BLaER1 (cell line): ENCODE data around the gene RAET1E.
"Not testable (repeated sequence)": the region's sequence is repeated elsewhere in the genome, so short reads cannot be mapped to it uniquely, and the experiment has no call there.

Experiments
- H3K27ac ChIP-seq: shearing (Covaris generic); formaldehyde crosslinking; 2 replicates; pipeline ENCODE4 v1.8.1; 2022
- H3K27me3 ChIP-seq: shearing (Covaris generic); formaldehyde crosslinking; 2 replicates; pipeline ENCODE4 v1.8.1; 2022
- H3K36me3 ChIP-seq: shearing (Covaris generic); formaldehyde crosslinking; 2 replicates; pipeline ENCODE4 v1.8.1; 2022
- H3K4me1 ChIP-seq: shearing (Covaris generic); formaldehyde crosslinking; 2 replicates; pipeline ENCODE4 v1.8.1; 2022
- H3K4me2 ChIP-seq: shearing (Covaris generic); formaldehyde crosslinking; 2 replicates; pipeline ENCODE4 v1.8.1; 2022
- H3K4me3 ChIP-seq: shearing (Covaris generic); formaldehyde crosslinking; 2 replicates; pipeline ENCODE4 v1.8.1; 2022
- H3K9ac ChIP-seq: shearing (Covaris generic); formaldehyde crosslinking; 2 replicates; pipeline ENCODE4 v1.8.1; 2022
- H3K9me3 ChIP-seq: shearing (Covaris generic); formaldehyde crosslinking; 2 replicates; pipeline ENCODE4 v1.8.1; 2022
- H4K20me1 ChIP-seq: shearing (Covaris generic); formaldehyde crosslinking; 2 replicates; pipeline ENCODE4 v1.8.1; 2022
- Cebpa-rat ChIP-seq: shearing (Covaris generic); IDR thresholded peaks from 2 replicates; pipeline ENCODE4 v1.8.1; 2022

Gene RAET1E

GRCh38 chr6:149862922-149863697 is 34.8 kb downstream of the RAET1E start:
- Histone ChIP-seq H3K27ac (peak overlapping the region; percentile 71), H4K20me1 (peaks cover 22% of the 10 kb centered on the region; the same call in 1 of the 2 replicates), H3K4me2 (peak overlapping the region; percentile 92), H3K36me3 (no peaks in the 10 kb centered on the region), H3K27me3 (no peaks in the 10 kb centered on the region), H3K9ac (peak overlapping the region; percentile 74), H3K4me3 (peak overlapping the region; percentile 85), H3K4me1 (peaks cover 28% of the 10 kb centered on the region), H3K9me3 (no peaks in the 10 kb centered on the region)
- TF ChIP-seq Cebpa-rat, result no peak

- H3K27ac ChIP-seq, H3K36me3 ChIP-seq, H3K9me3 ChIP-seq, H3K9ac ChIP-seq, H3K27me3 ChIP-seq: not testable (repeated sequence)
- peaks cover 23% of the 10 kb centered on the region for H4K20me1 ChIP-seq
- peak overlapping the region; percentile 85 for H3K4me3 ChIP-seq
- peaks cover 28% of the 10 kb centered on the region for H3K4me1 ChIP-seq
- peak overlapping the region; percentile 92 for H3K4me2 ChIP-seq
Observed at GRCh38 chr6:149862424-149862738, 35.5 kb downstream of the RAET1E start.

- no peak overlapping the region for H3K9ac ChIP-seq
- H3K36me3 ChIP-seq, result no peaks in the 10 kb centered on the region
- no peaks in the 10 kb centered on the region for H3K9me3 ChIP-seq
- H4K20me1 ChIP-seq, result peaks cover 29% of the 10 kb centered on the region
- H3K4me3 ChIP-seq, result no peak overlapping the region
- H3K27me3 ChIP-seq, result no peaks in the 10 kb centered on the region
- TF ChIP-seq Cebpa-rat, result no peak
- H3K4me1 ChIP-seq, result peaks cover 28% of the 10 kb centered on the region
- H3K4me2 ChIP-seq, result peak overlapping the region; percentile 92
- H3K27ac ChIP-seq, result no peak overlapping the region
Observed at GRCh38 chr6:149861603-149862423, 36.1 kb downstream of the RAET1E start.

GRCh38 chr6:149860834-149861602 is 36.9 kb downstream of the RAET1E start:
- peaks cover 28% of the 10 kb centered on the region for H3K4me1 ChIP-seq
- H3K4me3 ChIP-seq, result no peak overlapping the region
- H3K27me3 ChIP-seq, result no peaks in the 10 kb centered on the region
- peak overlapping the region; percentile 11 for H3K4me2 ChIP-seq
- no peak overlapping the region for H3K27ac ChIP-seq
- no peak for TF ChIP-seq Cebpa-rat
- no peaks in the 10 kb centered on the region for H3K36me3 ChIP-seq
- H4K20me1 ChIP-seq, result peaks cover 35% of the 10 kb centered on the region
- H3K9me3 ChIP-seq, result no peaks in the 10 kb centered on the region
- H3K9ac ChIP-seq, result no peak overlapping the region

GRCh38 chr6:149860513-149860833 is 37.4 kb downstream of the RAET1E start:
- H3K9ac ChIP-seq, result no peak overlapping the region
- no peaks in the 10 kb centered on the region for H3K9me3 ChIP-seq
- no peak overlapping the region for H3K27ac ChIP-seq
- no peaks in the 10 kb centered on the region for H3K36me3 ChIP-seq
- peaks cover 35% of the 10 kb centered on the region for H4K20me1 ChIP-seq
- peak overlapping the region; percentile 11 for H3K4me2 ChIP-seq
- no peak for TF ChIP-seq Cebpa-rat
- no peak overlapping the region for H3K4me3 ChIP-seq
- H3K27me3 ChIP-seq, result no peaks in the 10 kb centered on the region
- peaks cover 28% of the 10 kb centered on the region for H3K4me1 ChIP-seq

- TF ChIP-seq Cebpa-rat, result no peak
- Histone ChIP-seq H3K4me3 (no peak overlapping the region), H3K9me3 (no peaks in the 10 kb centered on the region), H3K27me3 (no peaks in the 10 kb centered on the region), H3K4me2 (no peak overlapping the region), H3K9ac (no peak overlapping the region), H3K36me3 (no peaks in the 10 kb centered on the region), H3K27ac (no peak overlapping the region), H3K4me1 (peaks cover 28% of the 10 kb centered on the region), H4K20me1 (peaks cover 35% of the 10 kb centered on the region)
Observed at GRCh38 chr6:149859938-149860337, 38.0 kb downstream of the RAET1E start.

- Histone ChIP-seq H4K20me1 (peaks cover 35% of the 10 kb centered on the region), H3K27me3 (no peaks in the 10 kb centered on the region), H3K4me1 (peaks cover 26% of the 10 kb centered on the region), H3K9me3 (no peaks in the 10 kb centered on the region), H3K4me2 (no peak overlapping the region), H3K27ac (no peak overlapping the region), H3K4me3 (no peak overlapping the region), H3K36me3 (no peaks in the 10 kb centered on the region), H3K9ac (no peak overlapping the region)
- TF ChIP-seq Cebpa-rat, result no peak
Observed at GRCh38 chr6:149859368-149859767, 38.5 kb downstream of the RAET1E start.

- Histone ChIP-seq H3K36me3 (no peaks in the 10 kb centered on the region), H3K4me3 (no peak overlapping the region), H3K9me3 (no peaks in the 10 kb centered on the region), H3K27me3 (no peaks in the 10 kb centered on the region), H3K4me1 (peaks cover 24% of the 10 kb centered on the region), H3K9ac (no peak overlapping the region), H4K20me1 (peaks cover 34% of the 10 kb centered on the region), H3K4me2 (no peak overlapping the region), H3K27ac (no peak overlapping the region)
- TF ChIP-seq Cebpa-rat, result no peak
Observed at GRCh38 chr6:149857541-149857940, 40.4 kb downstream of the RAET1E start.

GRCh38 chr6:149856256-149856994 is 41.5 kb downstream of the RAET1E start:
- Histone ChIP-seq H3K36me3 (no peaks in the 10 kb centered on the region), H3K27me3 (no peaks in the 10 kb centered on the region), H3K4me1 (peaks cover 22% of the 10 kb centered on the region), H3K9ac (no peak overlapping the region), H3K4me2 (no peak overlapping the region), H3K9me3 (no peaks in the 10 kb centered on the region), H4K20me1 (peaks cover 23% of the 10 kb centered on the region), H3K27ac (no peak overlapping the region), H3K4me3 (no peak overlapping the region)
- TF ChIP-seq Cebpa-rat, result no peak
